Fibroblast of skin of left quadriceps (primary cell): ENCODE measurements around the gene GTPBP2.

ENCODE experiments used
- DNase-seq, 2 experiments: peaks; one replicate each; pipeline ENCODE4 v3.0.0-alpha.2; 2013; ENCODE audit warnings: low read depth in 2 of 2

The GTPBP2 gene

DNA sequence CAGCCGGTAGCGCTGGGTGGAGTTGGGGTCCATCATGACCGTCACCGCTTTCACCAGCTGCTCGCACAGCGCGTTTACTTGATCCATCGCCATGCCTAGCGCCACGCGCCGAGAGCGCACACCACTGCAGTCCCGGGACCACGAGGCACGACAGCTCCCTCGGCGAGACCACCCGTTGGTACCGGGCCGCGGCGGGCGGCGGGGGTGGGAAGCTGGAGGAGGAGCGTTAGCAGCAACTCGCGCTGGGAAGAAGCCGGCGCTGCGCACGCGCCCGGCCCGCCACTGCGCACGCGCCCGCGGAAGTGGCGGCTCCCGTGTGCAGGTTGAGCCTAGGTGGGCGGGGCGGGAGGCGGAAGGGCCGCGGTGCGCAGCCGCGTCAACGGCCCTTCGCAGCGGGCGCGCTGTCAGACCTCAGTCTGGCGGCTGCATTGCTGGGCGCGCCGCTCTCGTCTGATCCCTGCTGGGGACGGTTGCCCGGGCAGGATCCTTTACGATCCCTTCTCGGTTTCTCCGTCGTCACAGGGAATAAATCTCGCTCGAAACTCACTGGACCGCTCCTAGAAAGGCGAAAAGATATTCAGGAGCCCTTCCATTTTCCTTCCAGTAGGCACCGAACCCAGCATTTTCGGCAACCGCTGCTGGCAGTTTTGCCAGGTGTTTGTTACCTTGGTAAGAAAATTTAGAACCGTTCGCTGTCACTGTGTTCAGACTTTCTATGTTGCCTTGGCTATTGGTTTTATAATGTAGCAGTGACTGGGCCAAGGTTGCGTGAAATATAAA lies 53.1 kb downstream of the GTPBP2 start, which contains the start of the genes POLH and XPO5:
TSS of gene POLH (plus strand) at position 414 of the 780 bp plus-strand sequence. CDS start 6,135 bp downstream, outside the sequence.
TSS of gene XPO5 (minus strand) at position 267 of the 780 bp plus-strand sequence. CDS start at position 93, 174 bp downstream.
- DNase-seq = peak; percentile 74

DNA sequence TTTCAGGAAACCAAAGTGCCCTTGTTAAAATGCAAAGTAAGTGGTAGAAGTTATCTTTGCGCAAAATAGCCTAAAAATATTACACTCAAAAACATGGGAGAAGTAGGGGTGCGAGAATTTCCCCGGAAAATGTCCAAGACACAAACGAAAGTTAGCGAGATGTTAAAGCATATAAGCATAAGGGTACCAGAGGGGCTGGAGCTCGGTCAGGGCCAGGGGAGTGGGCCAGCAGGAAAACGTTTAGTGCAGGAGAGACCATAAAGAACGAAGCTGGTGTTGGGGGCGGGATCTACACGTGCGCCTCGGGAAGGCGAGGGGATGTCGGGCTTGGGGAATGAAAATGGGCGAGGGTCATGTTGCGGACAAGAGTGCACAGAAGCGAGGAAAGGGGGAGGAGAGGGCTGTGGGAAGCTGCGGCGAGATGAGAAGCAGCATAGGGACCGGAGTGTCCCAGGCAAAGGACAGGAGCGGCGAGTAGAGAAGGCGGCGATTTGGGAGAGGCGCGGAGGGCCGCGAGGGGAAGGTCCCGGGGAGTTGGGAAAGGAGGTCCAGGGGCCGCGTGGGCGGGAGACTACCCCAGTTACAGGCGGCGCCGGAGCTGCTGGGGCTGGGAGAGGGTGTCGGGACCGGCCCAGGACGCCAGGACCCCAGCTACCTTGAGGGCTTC lies 53.8 kb downstream of the GTPBP2 start:
- DNase-seq = no peak

DNA sequence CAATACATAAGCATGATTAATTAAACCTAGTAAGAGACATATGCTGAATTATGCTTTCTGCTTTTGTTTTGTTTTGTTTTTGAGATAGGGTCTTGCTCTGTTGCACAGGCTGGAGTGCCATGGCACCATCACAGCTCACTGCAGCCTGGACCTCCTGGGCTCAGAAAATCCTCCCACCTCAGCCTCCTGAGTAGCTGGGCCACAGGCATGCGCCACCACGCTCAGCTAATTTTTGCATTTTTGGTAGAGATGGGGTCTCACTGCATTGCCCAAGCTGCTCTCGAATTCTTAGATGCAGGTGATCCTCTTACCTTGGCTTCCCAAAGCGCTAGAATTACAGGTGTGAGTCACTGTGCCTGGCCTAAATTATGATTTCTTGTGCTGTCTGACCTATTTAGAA lies 57.0 kb downstream of the GTPBP2 start:
- no peak for DNase-seq

- DNase-seq = no peak
Measured at GRCh38 chr6:43570876-43571441, 58.1 kb downstream of the GTPBP2 start.
